CD4-positive, alpha-beta T cell (primary cell): ENCODE measurements around the gene TBX18. TPM values are rescaled to one million over a fixed set of nuclear protein-coding genes. Genes with fewer than 3 reads are reported as not detected.

Source experiments
- ATAC-seq: fragments of 200-7000 bp; cut with Tn5 transposase; one replicate; pipeline ENCODE4 v1.10.0; 2022; ENCODE audit warnings: mild to moderate bottlenecking; ENCODE audit not compliant: poor library complexity
- CTCF ChIA-PET: fragments of 350-600 bp; sonication (Branson Sonifier 250); formaldehyde crosslinking; loops from one replicate; lab custom pipeline; 2021; ENCODE audit warnings: antibody characterized with exemption, inconsistent platforms; lab: Charles Lee
- POLR2A ChIA-PET: fragments of 350-600 bp; sonication (Branson Sonifier 250); formaldehyde crosslinking; loops from one replicate; lab custom pipeline; 2021; ENCODE audit warnings: antibody characterized with exemption, inconsistent platforms; lab: Charles Lee
- DNase-seq, 14 experiments: peaks; one replicate each; pipeline ENCODE4 v3.0.0-alpha.2; 2013 to 2020; ENCODE audit warnings: mixed read lengths in 2 of 14
- H3K27ac ChIP-seq, 2 donors: one replicate each; pipeline versions ENCODE4 v1.5.1 to v1.7.0; 2013; ENCODE audit warnings: low read length in 2 of 2, low read depth in 1 of 2, mild to moderate bottlenecking in 1 of 2
- H3K27me3 ChIP-seq, 2 experiments: 1 replicate in 1 of 2; 2 replicates in 1 of 2; pipeline versions ENCODE4 v1.6.1 to v1.7.0; 2013; ENCODE audit warnings: low read length in 2 of 2, control low read depth in 1 of 2, mild to moderate bottlenecking in 1 of 2, moderate library complexity in 1 of 2; ENCODE audit not compliant: insufficient read depth in 2 of 2, control insufficient read depth in 1 of 2
- H3K36me3 ChIP-seq: one replicate; pipeline ENCODE4 v1.6.1; 2013; ENCODE audit warnings: low read length, control low read depth; ENCODE audit not compliant: insufficient read depth
- H3K4me1 ChIP-seq: one replicate; pipeline ENCODE4 v1.6.1; 2013; ENCODE audit warnings: low read length, control low read depth; ENCODE audit not compliant: insufficient read depth
- H3K4me3 ChIP-seq: one replicate; pipeline ENCODE4 v1.5.1; 2013; ENCODE audit warnings: mild to moderate bottlenecking, low read length, moderate library complexity
- H3K9me3 ChIP-seq, 2 experiments: 1 replicate in 1 of 2; 2 replicates in 1 of 2; pipeline versions ENCODE4 v1.6.1 to v1.7.0; 2013; ENCODE audit warnings: low read length in 2 of 2, mild to moderate bottlenecking in 2 of 2, control low read depth in 1 of 2, moderate library complexity in 1 of 2; ENCODE audit not compliant: control insufficient read depth in 1 of 2, insufficient read depth in 1 of 2
- H3K27ac Mint-ChIP-seq: one replicate; pipeline ENCODE4 v1.8.0; 2020; ENCODE audit warnings: mixed read lengths
- H3K27me3 Mint-ChIP-seq: one replicate; pipeline ENCODE4 v1.8.0; 2021; ENCODE audit warnings: mixed read lengths
- H3K36me3 Mint-ChIP-seq: one replicate; pipeline ENCODE4 v1.8.0; 2021; ENCODE audit warnings: low read depth, mixed read lengths
- H3K4me1 Mint-ChIP-seq: one replicate; pipeline ENCODE4 v1.8.0; 2021; ENCODE audit warnings: low read depth, mixed read lengths
- H3K4me3 Mint-ChIP-seq: one replicate; pipeline ENCODE4 v1.8.0; 2020; ENCODE audit warnings: mild to moderate bottlenecking, mixed read lengths
- H3K9me3 Mint-ChIP-seq: one replicate; pipeline ENCODE4 v1.8.0; 2020; ENCODE audit warnings: mixed read lengths
- intact Hi-C, 2 experiments: fragments of 100-400 bp; cut with DNase I in 1 of 2; cut with micrococcal nuclease in 1 of 2; formaldehyde crosslinking; loops; one replicate each; pipeline versions ENCODE4 v1.15.1 to v1.9.0; 2023 to 2025; cut with DNase I, micrococcal nuclease
- total RNA-seq, 174 experiments: library from RNA in 2 of 174; stranded (reverse) in 2 of 174; gene quantifications; one replicate each; pipeline ENCODE4 v1.2.3 and lab custom pipeline; 2021 to 2026
- TF ChIP-seq, protein P1 (sequence below): fragments of 200-600 bp; IDR thresholded peaks from one replicate; pipeline ENCODE4 v1.8.0; 2022; ENCODE audit warnings: antibody characterized with exemption, mild to moderate bottlenecking

Gene TBX18
- total RNA-seq, 2 experiments from 2014 or later = not detected

DNA sequence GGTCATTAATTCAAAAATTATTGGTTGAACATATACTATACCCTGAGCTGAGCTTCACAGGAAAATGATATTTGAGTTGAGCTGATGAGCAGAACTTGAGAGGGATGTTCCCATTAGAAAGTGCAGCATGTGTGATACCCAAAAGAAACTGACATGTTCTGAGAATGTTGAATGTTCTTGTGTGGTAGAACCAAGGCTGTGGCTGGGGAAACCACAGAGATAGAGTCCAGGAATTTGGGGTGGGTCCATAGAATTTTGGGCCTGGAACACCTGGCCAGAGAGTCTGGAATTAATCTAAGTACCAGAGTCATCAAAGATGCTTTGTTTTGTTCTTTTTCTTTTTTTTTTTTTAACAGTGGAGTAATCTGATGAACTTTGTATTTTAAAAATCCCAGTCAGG, 88.7 kb downstream of the TBX18 start:
- Mint-ChIP-seq H3K4me1 (no peaks in the 10 kb centered on the region), H3K27ac (no peak overlapping the region), H3K36me3 (no peaks in the 10 kb centered on the region), H3K9me3 (peaks cover 4% of the 10 kb centered on the region), H3K4me3 (no peak overlapping the region), H3K27me3 (no peaks in the 10 kb centered on the region)
- Histone ChIP-seq H3K27me3 (no peaks in the 10 kb centered on the region), H3K4me3 (no peak overlapping the region), H3K27ac (no peak overlapping the region), H3K4me1 (no peaks in the 10 kb centered on the region), H3K9me3 (no peaks in the 10 kb centered on the region), H3K36me3 (no peaks in the 10 kb centered on the region)
- ChIA-PET POLR2A (no interaction called here), CTCF (no interaction called here)
- intact Hi-C loops = no loop called here
- TF ChIP-seq, protein P1, sequence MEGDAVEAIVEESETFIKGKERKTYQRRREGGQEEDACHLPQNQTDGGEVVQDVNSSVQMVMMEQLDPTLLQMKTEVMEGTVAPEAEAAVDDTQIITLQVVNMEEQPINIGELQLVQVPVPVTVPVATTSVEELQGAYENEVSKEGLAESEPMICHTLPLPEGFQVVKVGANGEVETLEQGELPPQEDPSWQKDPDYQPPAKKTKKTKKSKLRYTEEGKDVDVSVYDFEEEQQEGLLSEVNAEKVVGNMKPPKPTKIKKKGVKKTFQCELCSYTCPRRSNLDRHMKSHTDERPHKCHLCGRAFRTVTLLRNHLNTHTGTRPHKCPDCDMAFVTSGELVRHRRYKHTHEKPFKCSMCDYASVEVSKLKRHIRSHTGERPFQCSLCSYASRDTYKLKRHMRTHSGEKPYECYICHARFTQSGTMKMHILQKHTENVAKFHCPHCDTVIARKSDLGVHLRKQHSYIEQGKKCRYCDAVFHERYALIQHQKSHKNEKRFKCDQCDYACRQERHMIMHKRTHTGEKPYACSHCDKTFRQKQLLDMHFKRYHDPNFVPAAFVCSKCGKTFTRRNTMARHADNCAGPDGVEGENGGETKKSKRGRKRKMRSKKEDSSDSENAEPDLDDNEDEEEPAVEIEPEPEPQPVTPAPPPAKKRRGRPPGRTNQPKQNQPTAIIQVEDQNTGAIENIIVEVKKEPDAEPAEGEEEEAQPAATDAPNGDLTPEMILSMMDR = no peak
- DNase-seq (no peak), ATAC-seq (no peak)

DNA sequence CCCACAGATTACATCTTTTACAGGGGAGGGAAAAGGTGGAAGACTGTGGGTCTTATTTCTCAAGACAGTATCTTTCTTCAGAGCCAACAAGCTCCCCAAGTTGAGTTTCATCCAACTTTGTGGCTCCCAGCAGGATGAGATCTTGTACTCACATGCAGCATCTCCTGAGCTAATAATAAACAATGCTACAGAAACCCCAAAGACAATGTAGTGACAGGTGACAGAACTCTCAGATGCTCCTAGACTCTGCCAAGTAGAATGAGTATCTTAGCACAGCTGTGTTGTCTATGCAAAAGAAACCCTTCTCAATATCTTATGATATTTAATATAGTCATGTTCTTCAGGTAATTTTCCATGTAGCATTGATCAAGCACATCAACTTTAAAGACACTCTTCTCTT, 90.0 kb downstream of the TBX18 start:
- Mint-ChIP-seq H3K9me3 (peaks cover 4% of the 10 kb centered on the region), H3K4me3 (no peak overlapping the region), H3K4me1 (no peaks in the 10 kb centered on the region), H3K27ac (no peak overlapping the region), H3K36me3 (no peaks in the 10 kb centered on the region), H3K27me3 (no peaks in the 10 kb centered on the region)
- Histone ChIP-seq H3K27me3 (no peaks in the 10 kb centered on the region), H3K4me3 (no peak overlapping the region), H3K27ac (no peak overlapping the region), H3K36me3 (no peaks in the 10 kb centered on the region), H3K9me3 (no peaks in the 10 kb centered on the region), H3K4me1 (no peaks in the 10 kb centered on the region)
- TF ChIP-seq, protein P1 = no peak
- no peak for DNase-seq
- ATAC-seq = no peak
- ChIA-PET CTCF (no interaction called here), POLR2A (no interaction called here)
- intact Hi-C loops = no loop called here

DNA sequence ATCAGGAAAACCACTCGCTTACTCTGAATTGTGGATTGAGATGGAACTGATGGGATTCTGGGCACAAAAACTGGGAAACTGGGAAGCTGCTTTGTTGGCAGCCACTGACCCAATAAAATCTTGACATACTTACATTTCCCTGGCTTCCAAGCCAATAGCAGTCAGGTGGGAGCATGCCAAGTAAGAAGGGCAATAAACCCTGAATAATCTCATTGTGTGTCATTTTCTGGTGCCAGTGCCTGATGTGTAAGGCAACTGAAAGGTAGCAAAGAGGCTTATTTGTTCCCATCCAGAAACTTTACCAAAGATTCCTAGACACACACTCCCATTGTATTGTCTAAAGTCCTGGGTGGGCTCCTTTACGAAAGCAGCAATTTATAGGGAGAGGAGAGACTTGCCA, 93.2 kb downstream of the TBX18 start:
- H3K27me3 Mint-ChIP-seq = no peaks in the 10 kb centered on the region

More for the DNA sequence above, 93.2 kb downstream of the TBX18 start:
- no peaks in the 10 kb centered on the region for H3K36me3 ChIP-seq
- intact Hi-C loops = no loop called here
- no peak for ATAC-seq
- H3K27ac ChIP-seq = no peak overlapping the region
- Mint-ChIP-seq H3K9me3 (peaks cover 1% of the 10 kb centered on the region), H3K27ac (no peak overlapping the region), H3K4me3 (no peak overlapping the region), H3K36me3 (no peaks in the 10 kb centered on the region), H3K4me1 (no peaks in the 10 kb centered on the region)
- DNase-seq = no peak
- H3K9me3 ChIP-seq = no peaks in the 10 kb centered on the region
- no peak overlapping the region for H3K4me3 ChIP-seq
- TF ChIP-seq, protein P1 = no peak
- H3K27me3 ChIP-seq = no peaks in the 10 kb centered on the region
- H3K4me1 ChIP-seq = no peaks in the 10 kb centered on the region
- ChIA-PET POLR2A (no interaction called here), CTCF (no interaction called here)
